Choroid plexus epithelial cell (primary cell): Measurements from ENCODE around the gene RHOC.
"Not testable (repeated sequence)": the region's sequence is repeated elsewhere in the genome, so short reads cannot be mapped to it uniquely, and the experiment has no call there.

Experiments
- DNase-seq: peaks from one replicate; pipeline ENCODE4 v3.0.0-alpha.2; 2010; ENCODE audit warnings: low read depth
- H3K4me3 ChIP-seq: 2 replicates; pipeline ENCODE4 v1.5.1; 2011; ENCODE audit warnings: low read depth, mild to moderate bottlenecking, control low read depth, low read length, moderate library complexity
- TF ChIP-seq, protein P1 (sequence below): conservative IDR thresholded peaks from 2 replicates; pipeline ENCODE4 v1.5.1; 2011; ENCODE audit warnings: low read depth, mild to moderate bottlenecking, control low read depth, inconsistent platforms, low read length, moderate library complexity

Gene RHOC

GRCh38 chr1:112722601-112723510, 15.9 kb upstream of the RHOC start:
- DNase-seq: peak; percentile 56

DNA sequence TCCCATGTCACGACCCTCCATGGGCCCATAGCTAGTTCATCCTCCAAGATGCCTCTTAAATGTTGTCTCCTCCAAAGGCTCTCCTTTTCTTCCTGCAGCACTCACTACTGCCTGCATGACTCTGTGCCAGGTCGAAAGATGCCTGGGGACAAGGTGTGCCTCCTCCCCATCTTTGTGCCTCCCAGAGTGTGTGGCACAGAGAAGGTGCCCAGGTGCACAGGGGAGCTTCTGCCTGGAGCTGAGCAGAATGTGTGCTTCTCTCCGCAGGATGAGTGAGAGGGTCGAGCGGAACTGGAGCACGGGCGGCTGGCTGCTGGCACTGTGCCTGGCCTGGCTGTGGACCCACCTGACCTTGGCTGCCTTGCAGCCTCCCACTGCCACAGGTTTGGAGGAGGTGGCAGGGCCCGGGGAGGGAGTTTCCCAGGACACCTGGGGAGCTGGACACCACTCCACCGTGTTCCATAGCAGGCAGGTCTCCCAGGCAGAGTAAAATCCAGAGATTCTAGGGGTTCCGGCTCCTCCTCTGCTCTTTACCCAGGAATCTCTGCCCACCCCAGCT, 15.1 kb upstream of the RHOC start:
- no peak for DNase-seq
- TF ChIP-seq, protein P1, sequence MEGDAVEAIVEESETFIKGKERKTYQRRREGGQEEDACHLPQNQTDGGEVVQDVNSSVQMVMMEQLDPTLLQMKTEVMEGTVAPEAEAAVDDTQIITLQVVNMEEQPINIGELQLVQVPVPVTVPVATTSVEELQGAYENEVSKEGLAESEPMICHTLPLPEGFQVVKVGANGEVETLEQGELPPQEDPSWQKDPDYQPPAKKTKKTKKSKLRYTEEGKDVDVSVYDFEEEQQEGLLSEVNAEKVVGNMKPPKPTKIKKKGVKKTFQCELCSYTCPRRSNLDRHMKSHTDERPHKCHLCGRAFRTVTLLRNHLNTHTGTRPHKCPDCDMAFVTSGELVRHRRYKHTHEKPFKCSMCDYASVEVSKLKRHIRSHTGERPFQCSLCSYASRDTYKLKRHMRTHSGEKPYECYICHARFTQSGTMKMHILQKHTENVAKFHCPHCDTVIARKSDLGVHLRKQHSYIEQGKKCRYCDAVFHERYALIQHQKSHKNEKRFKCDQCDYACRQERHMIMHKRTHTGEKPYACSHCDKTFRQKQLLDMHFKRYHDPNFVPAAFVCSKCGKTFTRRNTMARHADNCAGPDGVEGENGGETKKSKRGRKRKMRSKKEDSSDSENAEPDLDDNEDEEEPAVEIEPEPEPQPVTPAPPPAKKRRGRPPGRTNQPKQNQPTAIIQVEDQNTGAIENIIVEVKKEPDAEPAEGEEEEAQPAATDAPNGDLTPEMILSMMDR: no peak
- no peak overlapping the region for H3K4me3 ChIP-seq

More at GRCh38 chr1:112722601-112723510, 15.9 kb upstream of the RHOC start:
- TF ChIP-seq, protein P1: peak; percentile 18
- peak overlapping the region; percentile 32 for H3K4me3 ChIP-seq

GRCh38 chr1:112721294-112721693, 14.4 kb upstream of the RHOC start:
- not testable (repeated sequence) for H3K4me3 ChIP-seq, DNase-seq

GRCh38 chr1:112720800-112721199, 13.9 kb upstream of the RHOC start:
- H3K4me3 ChIP-seq: no peak overlapping the region
- TF ChIP-seq, protein P1: no peak
- no peak for DNase-seq

DNA sequence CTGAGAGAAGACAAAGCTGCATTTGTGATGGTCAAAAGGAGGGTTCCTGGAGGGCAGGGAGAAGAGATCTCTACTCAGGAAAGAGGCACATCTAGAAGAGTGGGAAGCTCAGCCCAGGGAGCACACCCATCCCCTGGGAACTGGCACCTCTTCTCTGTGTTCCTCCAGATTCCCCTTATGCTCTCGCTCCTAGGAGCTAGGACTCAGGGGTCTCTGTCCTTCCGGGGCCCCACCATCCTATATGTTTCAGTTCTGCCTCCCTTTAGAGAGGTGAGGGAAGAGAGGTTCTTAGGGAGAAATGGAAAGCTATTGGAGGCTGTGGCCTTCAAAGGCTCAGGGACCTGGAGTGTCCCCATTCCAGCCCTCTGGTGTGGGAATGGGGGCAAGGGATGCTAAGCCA, 12.8 kb upstream of the RHOC start:
- H3K4me3 ChIP-seq: no peak overlapping the region
- TF ChIP-seq, protein P1: no peak
- no peak for DNase-seq

DNA sequence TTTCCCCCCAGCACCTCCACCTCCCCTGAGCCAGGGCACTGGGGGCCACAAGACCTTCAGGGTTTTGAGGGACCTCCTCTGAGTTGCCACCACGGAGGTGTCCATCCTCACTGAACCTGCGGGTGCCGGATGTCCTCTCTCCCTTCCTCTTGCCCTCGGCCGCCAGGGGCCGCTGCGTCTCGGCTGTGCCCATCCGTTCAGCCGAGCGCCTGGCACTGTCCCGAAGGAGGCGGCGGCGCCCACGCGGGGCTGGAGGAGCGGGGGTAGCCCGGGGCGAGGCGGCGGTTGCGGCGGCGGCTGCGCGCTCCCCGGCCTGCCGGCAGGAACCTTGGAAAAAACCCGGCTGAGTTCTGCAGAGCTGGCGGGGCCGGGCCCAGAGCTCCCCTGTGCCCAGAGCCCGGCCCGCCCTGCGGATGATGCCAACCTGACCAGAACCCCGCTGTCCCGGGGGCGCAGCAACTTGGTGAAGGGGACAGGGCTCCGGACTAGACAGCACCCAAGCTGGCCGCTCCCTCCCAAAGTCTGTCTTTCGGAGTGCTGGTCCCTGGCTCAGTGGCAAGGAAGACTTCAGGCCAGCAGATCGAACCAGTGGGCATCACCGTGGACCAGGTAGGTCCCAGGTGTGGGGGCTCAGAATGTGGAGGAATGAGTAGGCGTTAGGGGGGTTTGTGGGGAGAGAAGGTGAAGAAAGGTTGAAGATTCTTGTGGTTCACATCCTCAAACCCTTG, 11.9 kb upstream of the RHOC start:
- H3K4me3 ChIP-seq: no peak overlapping the region
- TF ChIP-seq, protein P1: peak; percentile 85

GRCh38 chr1:112717263-112717873, 10.4 kb upstream of the RHOC start:
- TF ChIP-seq, protein P1: no peak

More for the DNA sequence above, 11.9 kb upstream of the RHOC start:
- DNase-seq: peak; percentile 63

More at GRCh38 chr1:112717263-112717873, 10.4 kb upstream of the RHOC start:
- no peak overlapping the region for H3K4me3 ChIP-seq
- no peak for DNase-seq
